ENCODE results near the gene MDM1.

GRCh38 chr12:68291396-68292036 lies 40.6 kb downstream of the MDM1 start:
- TF ChIP-seq CTCF (optimal IDR thresholded peaks at IDR 0.05 in 1 of 3, IDR thresholded peaks at IDR 0.05 in 1 of 3, conservative IDR thresholded peaks at IDR 0.05 in 1 of 3; ENCODE audit: extremely low read depth in 1 of 3, insufficient read depth in 2 of 3, low read length in 3 of 3) (no peak), EZH2 (IDR thresholded peaks at IDR 0.05; ENCODE audit: low read length) (no peak)
